T47D (cell line): ENCODE results near the gene NFATC1.
A peak's percentile ranks its signal among the peaks of the same experiment; 100 is the strongest.

Source experiments
- DNase-seq, 2 experiments: peaks; one replicate each; pipeline versions ENCODE4 v3.0.0 to v3.0.0-alpha.2; 2011 to 2012; ENCODE audit warnings: low read depth in 1 of 2, low spot score in 1 of 2
- JUND ChIP-seq: IDR thresholded peaks from 2 replicates; pipeline ENCODE4 v1.6.1; 2012; ENCODE audit warnings: low read depth
- in situ Hi-C: cut with HindIII; loops from 2 replicates; pipeline ENCODE4 v1.10.0; 2016; ENCODE audit warnings: low sequenced_read_pairs, low pct_unique_long_range_greater_than_20kb

The NFATC1 gene

DNA sequence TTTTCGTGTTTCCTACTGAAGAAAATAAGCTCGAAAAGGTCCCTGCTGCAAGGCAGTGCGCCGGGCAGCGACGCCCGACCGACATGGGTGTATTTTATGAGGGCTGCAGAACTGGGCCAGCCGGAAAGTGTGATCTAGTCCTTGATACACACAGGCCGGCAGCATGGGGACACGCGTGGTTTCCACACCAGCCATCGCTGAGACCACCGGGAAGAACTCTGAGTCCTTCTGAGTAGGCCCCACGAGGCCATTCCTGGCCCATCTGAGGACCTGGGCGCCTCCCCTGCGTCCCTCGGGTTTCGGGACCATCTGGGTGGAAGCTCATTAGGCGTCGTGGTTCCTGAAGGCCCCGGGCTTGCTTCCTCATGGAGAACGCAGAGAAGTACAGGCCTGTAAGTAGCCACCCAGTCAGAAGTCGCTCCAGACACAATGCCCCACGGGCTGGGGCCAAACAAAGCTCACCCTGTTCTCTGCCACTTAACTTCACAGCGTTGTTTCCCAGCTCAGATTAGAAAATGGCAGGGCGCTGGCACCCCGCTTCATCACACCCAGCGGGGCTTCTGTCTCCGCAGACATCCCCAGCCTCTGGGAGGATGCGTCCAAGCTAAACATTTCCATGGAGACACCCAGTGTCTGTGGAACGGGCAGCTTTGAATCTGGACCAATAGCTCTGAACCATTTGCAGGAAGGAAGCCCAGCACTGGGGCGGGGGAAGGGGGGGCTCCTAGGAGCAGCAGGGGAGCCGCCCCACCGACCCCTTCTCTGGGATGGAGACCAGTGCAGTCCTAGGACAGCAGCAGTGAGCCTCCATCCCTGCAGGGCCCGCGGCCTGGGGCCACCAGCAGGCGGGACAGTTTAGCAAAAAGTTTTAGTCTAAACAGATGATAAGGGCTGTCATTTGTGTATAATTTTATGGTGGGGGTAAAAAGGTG, 2.4 kb downstream of the NFATC1 start:
- no peak for DNase-seq
- in situ Hi-C loops, result no loop called here
- TF ChIP-seq JUND, result no peak

- DNase-seq, result no peak
- in situ Hi-C loops, result no loop called here
- TF ChIP-seq JUND, result no peak
Observed at GRCh38 chr18:79399275-79400081, 3.7 kb downstream of the NFATC1 start.

DNA sequence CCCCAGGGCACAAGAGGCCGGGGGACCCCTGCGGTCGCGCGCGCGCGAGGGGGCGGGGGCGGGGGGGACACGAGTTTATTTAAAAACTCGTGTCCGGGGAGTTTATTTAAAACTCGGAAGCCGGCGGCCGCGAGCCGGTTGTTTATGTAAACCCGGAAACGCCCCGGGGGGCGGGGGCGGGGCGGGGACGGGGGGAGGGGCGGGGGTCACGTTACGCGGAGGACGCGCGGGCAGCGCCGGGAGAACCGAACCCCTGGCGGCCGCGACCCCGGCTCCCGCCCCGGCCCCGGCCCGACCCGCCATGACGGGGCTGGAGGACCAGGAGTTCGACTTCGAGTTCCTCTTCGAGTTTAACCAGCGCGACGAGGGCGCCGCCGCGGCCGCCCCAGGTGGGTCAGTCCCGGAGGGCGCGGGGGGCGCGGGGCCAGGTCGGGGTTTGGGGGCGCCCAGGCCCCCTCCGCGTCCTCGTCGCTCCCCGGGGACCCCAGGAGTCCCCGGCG, 4.4 kb downstream of the NFATC1 start:
- in situ Hi-C loops, result no loop called here
- TF ChIP-seq JUND, result no peak
- DNase-seq, result peak; percentile 48 to 86

DNA sequence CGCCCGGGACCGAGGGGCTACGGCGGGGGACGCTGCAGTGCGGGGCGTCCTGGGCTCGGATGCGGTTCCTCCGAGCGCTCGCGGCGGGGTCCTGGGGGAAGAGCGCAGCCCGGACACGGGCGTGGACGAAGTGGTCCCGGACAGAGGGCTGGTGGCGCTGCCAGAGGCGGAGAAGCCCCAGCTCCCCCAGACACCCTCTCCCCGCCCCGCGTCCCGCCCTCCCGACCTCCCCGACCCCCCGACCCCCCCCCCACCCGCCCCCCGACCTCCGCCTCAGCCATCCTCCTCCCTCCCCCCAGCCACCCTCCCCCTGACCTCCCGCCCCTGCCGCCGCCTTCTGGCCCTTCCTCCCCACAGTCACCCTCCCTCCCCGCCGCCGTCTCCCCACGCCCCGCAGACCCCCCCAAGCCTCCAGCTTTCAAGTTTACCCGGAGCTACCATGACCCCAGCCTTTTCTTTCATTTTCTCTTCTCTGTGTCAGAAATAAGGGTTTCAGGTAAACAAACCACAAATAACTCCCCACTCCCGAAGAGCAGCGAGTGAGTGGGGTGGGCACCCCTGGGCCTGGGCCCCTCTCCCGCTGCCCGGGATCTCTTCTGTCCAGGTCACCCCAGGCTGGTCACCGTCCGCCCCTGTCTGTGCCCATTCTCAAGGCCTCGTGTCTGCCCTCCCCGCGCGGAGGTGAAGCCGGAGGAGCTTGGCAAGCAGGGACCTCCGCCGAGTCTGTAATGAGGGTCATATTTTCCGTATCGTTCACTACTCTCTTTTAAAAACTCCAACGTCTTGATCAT, 5.1 kb downstream of the NFATC1 start:
- no peak for TF ChIP-seq JUND
- DNase-seq, result no peak
- in situ Hi-C loops, result no loop called here

GRCh38 chr18:79401494-79402208, 5.9 kb downstream of the NFATC1 start:
- no peak for DNase-seq
- in situ Hi-C loops, result no loop called here
- TF ChIP-seq JUND, result no peak

DNA sequence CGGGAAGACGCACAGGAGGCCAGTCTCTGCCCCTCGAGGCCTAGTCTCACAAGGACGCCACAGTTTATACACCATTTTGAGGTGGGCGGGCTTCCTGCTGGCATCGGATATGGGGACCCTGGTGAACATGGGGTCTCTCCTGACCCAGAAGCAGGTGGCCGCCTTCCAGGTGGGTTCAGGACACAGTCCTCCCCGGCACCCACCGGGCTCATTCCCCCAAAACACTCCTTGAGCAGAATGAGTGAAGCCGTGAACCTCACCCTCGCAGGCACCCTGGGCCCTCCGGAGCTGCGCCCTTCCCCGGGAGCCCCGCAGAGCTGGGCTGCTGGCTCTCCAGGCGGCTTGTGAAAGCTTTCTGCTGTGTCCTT, 6.5 kb downstream of the NFATC1 start:
- in situ Hi-C loops, result no loop called here
- TF ChIP-seq JUND, result no peak
- no peak for DNase-seq

- in situ Hi-C loops, result no loop called here
- DNase-seq, result no peak
- no peak for TF ChIP-seq JUND
Observed at GRCh38 chr18:79402977-79403722, 7.4 kb downstream of the NFATC1 start.

- in situ Hi-C loops, result no loop called here
- no peak for DNase-seq
- no peak for TF ChIP-seq JUND
Observed at GRCh38 chr18:79403723-79404566, 8.2 kb downstream of the NFATC1 start.

GRCh38 chr18:79404567-79404910, 8.8 kb downstream of the NFATC1 start:
- in situ Hi-C loops, result no loop called here
- no peak for DNase-seq
- no peak for TF ChIP-seq JUND

- TF ChIP-seq JUND, result no peak
- DNase-seq, result no peak
- in situ Hi-C loops, result no loop called here
Observed at GRCh38 chr18:79405019-79405780, 9.5 kb downstream of the NFATC1 start.
